H1 (cell line): Measurements from ENCODE around the gene GDPD5. TPM values are rescaled to one million over a fixed set of nuclear protein-coding genes. Genes with fewer than 3 reads are reported as not detected.

Experiments
- CTCF ChIA-PET: fragments of 300-600 bp; sonication (Branson Sonifier 250); formaldehyde crosslinking; loops from one replicate; lab custom pipeline; 2021; ENCODE audit not compliant: partially characterized antibody; lab: Charles Lee
- POLR2A ChIA-PET: fragments of 300-600 bp; sonication (Branson Sonifier 250); formaldehyde crosslinking; loops from one replicate; lab custom pipeline; 2021; ENCODE audit warnings: inconsistent platforms; ENCODE audit not compliant: partially characterized antibody; lab: Charles Lee
- DNase-seq, 2 experiments: peaks; one replicate each; pipeline versions ENCODE4 v3.0.0 to v3.0.0-alpha.2; 2010 to 2022; ENCODE audit warnings: low spot score in 2 of 2, low read depth in 1 of 2, mixed read lengths in 1 of 2
- FAIRE-seq: peaks from 2 replicates; lab custom pipeline; 2011; peaks lifted over from hg19 to GRCh38; lab: Jason Lieb, UNC
- H2AFZ ChIP-seq: 2 replicates; pipeline ENCODE4 v1.8.1; 2012; ENCODE audit warnings: low read length, inconsistent platforms
- H2AK5ac ChIP-seq: 2 replicates; pipeline ENCODE4 v1.6.1; 2013; ENCODE audit warnings: low read depth, low read length
- H2BK120ac ChIP-seq: replicated peaks from 2 replicates; pipeline ENCODE3; 2013; ENCODE audit warnings: low read depth, low read length, inconsistent platforms
- H2BK12ac ChIP-seq: 2 replicates; pipeline ENCODE4 v1.6.1; 2013; ENCODE audit warnings: low read depth, low read length
- H2BK15ac ChIP-seq: 2 replicates; pipeline ENCODE4 v1.6.1; 2013; ENCODE audit warnings: low read length
- H2BK20ac ChIP-seq: 2 replicates; pipeline ENCODE4 v1.6.1; 2013; ENCODE audit warnings: low read length
- H2BK5ac ChIP-seq: 2 replicates; pipeline ENCODE4 v1.6.1; 2013; ENCODE audit warnings: low read depth, low read length
- H3K14ac ChIP-seq: 2 replicates; pipeline ENCODE4 v1.6.1; 2013; ENCODE audit warnings: inconsistent platforms; ENCODE audit not compliant: insufficient read length
- H3K18ac ChIP-seq: 2 replicates; pipeline ENCODE4 v1.6.1; 2013; ENCODE audit warnings: low read length; ENCODE audit errors: extremely low read depth
- H3K23ac ChIP-seq: 2 replicates; pipeline ENCODE4 v1.6.1; 2013; ENCODE audit warnings: inconsistent platforms; ENCODE audit not compliant: insufficient read length
- H3K23me2 ChIP-seq: 2 replicates; pipeline ENCODE4 v1.6.1; 2013; ENCODE audit warnings: low read depth, low read length
- H3K27ac ChIP-seq: 2 replicates; pipeline ENCODE4 v1.6.1; 2011; ENCODE audit warnings: low read depth, low read length, inconsistent platforms
- H3K27me3 ChIP-seq, 4 experiments: replicated peaks in 1 of 4; 1 replicate in 1 of 4; 2 replicates in 3 of 4; pipeline versions ENCODE4 v1.6.1 to v1.8.1; 2011 to 2013; ENCODE audit warnings: low read length in 3 of 4, mild to moderate bottlenecking in 3 of 4, inconsistent platforms in 2 of 4, mixed read lengths in 2 of 4, moderate library complexity in 1 of 4; ENCODE audit not compliant: control insufficient read depth in 3 of 4, insufficient read depth in 3 of 4; ENCODE audit errors: extremely low read depth in 1 of 4
- H3K36me3 ChIP-seq, 4 experiments: 2 replicates each; pipeline versions ENCODE4 v1.6.1 to v1.8.1; 2011 to 2013; ENCODE audit warnings: mild to moderate bottlenecking in 4 of 4, low read length in 3 of 4, moderate library complexity in 2 of 4, control low read depth in 1 of 4, inconsistent platforms in 1 of 4; ENCODE audit not compliant: insufficient read depth in 4 of 4, control insufficient read depth in 2 of 4
- H3K4ac ChIP-seq: replicated peaks from 2 replicates; pipeline ENCODE3; 2013; ENCODE audit warnings: low read length, low read depth, mixed read lengths, inconsistent platforms; ENCODE audit not compliant: insufficient read length
- H3K4me1 ChIP-seq, 4 experiments: replicated peaks in 1 of 4; 1 replicate in 1 of 4; 2 replicates in 3 of 4; pipeline versions ENCODE4 v1.6.1 to v1.8.1; 2011 to 2013; ENCODE audit warnings: low read length in 3 of 4, inconsistent platforms in 2 of 4, mixed read lengths in 1 of 4; ENCODE audit not compliant: insufficient read depth in 4 of 4, control insufficient read depth in 3 of 4
- H3K4me2 ChIP-seq, 2 experiments: 2 replicates each; pipeline versions ENCODE4 v1.6.1 to v1.8.1; 2011 to 2013; ENCODE audit warnings: low read depth in 2 of 2, low read length in 2 of 2, control low read depth in 1 of 2, inconsistent platforms in 1 of 2, mild to moderate bottlenecking in 1 of 2; ENCODE audit not compliant: insufficient read depth in 1 of 2
- H3K4me3 ChIP-seq, 4 experiments: fragments of 200-600, 300-600 bp in 1 of 4; sonication (generic), shearing (Covaris generic), sonication (Bioruptor Twin) in 1 of 4; 2 replicates each; pipeline versions ENCODE4 v1.5.1 to v1.8.1; 2011 to 2016; ENCODE audit warnings: low read length in 4 of 4, low read depth in 3 of 4, control low read depth in 2 of 4, inconsistent platforms in 2 of 4, mild to moderate bottlenecking in 2 of 4, mixed read lengths in 1 of 4, moderate library complexity in 1 of 4; ENCODE audit not compliant: insufficient read depth in 2 of 4; ENCODE audit errors: extremely low read depth in 1 of 4
- H3K56ac ChIP-seq: replicated peaks from 2 replicates; pipeline ENCODE3; 2013; ENCODE audit warnings: low read depth, mild to moderate bottlenecking, mixed read lengths, low read length, inconsistent platforms; ENCODE audit not compliant: insufficient read length
- H3K79me1 ChIP-seq: 2 replicates; pipeline ENCODE4 v1.6.1; 2013; ENCODE audit warnings: low read depth, low read length, control low read depth
- H3K79me2 ChIP-seq, 2 experiments: 2 replicates each; pipeline versions ENCODE4 v1.6.1 to v1.8.1; 2012 to 2013; ENCODE audit warnings: low read length in 2 of 2, mild to moderate bottlenecking in 2 of 2, inconsistent platforms in 1 of 2; ENCODE audit not compliant: insufficient read depth in 2 of 2, control insufficient read depth in 1 of 2
- H3K9ac ChIP-seq, 4 experiments: replicated peaks in 1 of 4; 1 replicate in 1 of 4; 2 replicates in 3 of 4; pipeline versions ENCODE4 v1.6.1 to v1.8.1; 2011 to 2013; ENCODE audit warnings: low read depth in 3 of 4, low read length in 3 of 4, control low read depth in 2 of 4, mild to moderate bottlenecking in 2 of 4, moderate library complexity in 2 of 4, inconsistent platforms in 1 of 4; ENCODE audit errors: extremely low read depth in 1 of 4
- H3K9me3 ChIP-seq, 2 experiments: 2 replicates each; pipeline versions ENCODE4 v1.6.1 to v1.8.1; 2012 to 2013; ENCODE audit warnings: mild to moderate bottlenecking in 2 of 2, moderate library complexity in 2 of 2, control low read depth in 1 of 2, inconsistent platforms in 1 of 2, low read depth in 1 of 2, low read length in 1 of 2, mixed read lengths in 1 of 2; ENCODE audit not compliant: insufficient read depth in 2 of 2
- H4K20me1 ChIP-seq, 2 experiments: replicated peaks in 1 of 2; 2 replicates each; pipeline versions ENCODE3 to v1.8.1; 2011 to 2013; ENCODE audit warnings: inconsistent platforms in 2 of 2, low read length in 2 of 2, mild to moderate bottlenecking in 1 of 2; ENCODE audit not compliant: insufficient read depth in 2 of 2, control insufficient read depth in 1 of 2
- H4K5ac ChIP-seq: 2 replicates; pipeline ENCODE4 v1.6.1; 2013; ENCODE audit warnings: low read length, low read depth, mixed read lengths, inconsistent platforms; ENCODE audit not compliant: insufficient read length
- H4K8ac ChIP-seq: 2 replicates; pipeline ENCODE4 v1.8.0; 2013; ENCODE audit warnings: mild to moderate bottlenecking, moderate library complexity, low read length, inconsistent platforms; ENCODE audit not compliant: insufficient read depth; ENCODE audit errors: extremely low read depth
- H4K91ac ChIP-seq: replicated peaks from 2 replicates; pipeline ENCODE3; 2013; ENCODE audit warnings: low read length, mixed read lengths, inconsistent platforms; ENCODE audit not compliant: insufficient read length
- GTF2F1 ChIP-seq: IDR thresholded peaks from 2 replicates; pipeline ENCODE4 v1.6.1; 2012; ENCODE audit warnings: low read depth, low read length, improper control_type of control experiment, borderline replicate concordance
- PHF8 ChIP-seq: fragments of 200-600 bp; sonication (generic); conservative IDR thresholded peaks from 2 replicates; pipeline ENCODE4 v1.7.1; 2012; ENCODE audit warnings: low read depth, mild to moderate bottlenecking, inconsistent platforms, low read length, moderate library complexity
- POLR2A ChIP-seq, 2 experiments: IDR thresholded peaks; 1 replicate in 1 of 2; 2 replicates in 1 of 2; pipeline ENCODE4 v1.6.1; 2011; ENCODE audit warnings: low read depth in 2 of 2, low read length in 2 of 2, mild to moderate bottlenecking in 2 of 2; ENCODE audit errors: control extremely low read depth in 1 of 2
- POU5F1 ChIP-seq: IDR thresholded peaks from 2 replicates; pipeline ENCODE4 v1.6.1; 2011; ENCODE audit warnings: low read depth, mild to moderate bottlenecking, low read length, moderate library complexity
- SIRT6 ChIP-seq: IDR thresholded peaks from one replicate; pipeline ENCODE4 v1.7.1; 2012; ENCODE audit warnings: low read length, inconsistent platforms
- SUZ12 ChIP-seq: fragments of 200-600 bp; sonication (generic); IDR thresholded peaks from 2 replicates; pipeline ENCODE4 v1.6.1; 2012; ENCODE audit warnings: mild to moderate bottlenecking, inconsistent platforms, low read length, moderate library complexity, mixed read lengths
- WGBS, 2 experiments: shearing (Covaris generic) in 1 of 2; methylation state at CpG; one replicate each; pipeline versions ENCODE4 v1.1.6 to v1.1.7; 2013 to 2015; ENCODE audit warnings: low lambda C conversion rate in 2 of 2, mixed read lengths in 2 of 2, inconsistent platforms in 1 of 2, low coverage in 1 of 2, missing lambda C conversion rate in 1 of 2; ENCODE audit not compliant: insufficient replicate concordance in 2 of 2, insufficient coverage in 1 of 2, insufficient read length in 1 of 2; ENCODE audit errors: extremely low coverage in 1 of 2, missing lambda C conversion rate in 1 of 2; 5-methylcytosine and 5-hydroxymethylcytosine counted together
- polyA plus RNA-seq, 7 experiments: library from polyadenylated mRNA; depleted of rRNA in 3 of 7; stranded (reverse) in 5 of 7; unstranded in 2 of 7; fragments of >200 nt in 5 of 7; fragments of 200-250 nt in 2 of 7; gene quantifications; 1 replicate in 5 of 7; 2 replicates in 1 of 7; 4 replicates in 1 of 7; pipeline versions ENCODE4 v1.2.1 to v1.2.3, GENCODE V29; 2011 to 2013; ENCODE audit warnings: missing spikeins in 2 of 7, mixed read lengths in 2 of 7
- total RNA-seq: library from RNA; stranded (reverse); fragmentation: NEBNext Ultra II Directional; extraction: Animal tissue kit (Norgen Biotek cat#: 25700); gene quantifications from 2 replicates; pipeline ENCODE4 v1.2.1, GENCODE V29; 2021

GDPD5 gene
- total and polyA plus RNA-seq, 2 of the 8 experiments (the other 6 are each of a cell fraction or from before 2014, with no cell fraction given), result 7.8 to 8.6 TPM

DNA sequence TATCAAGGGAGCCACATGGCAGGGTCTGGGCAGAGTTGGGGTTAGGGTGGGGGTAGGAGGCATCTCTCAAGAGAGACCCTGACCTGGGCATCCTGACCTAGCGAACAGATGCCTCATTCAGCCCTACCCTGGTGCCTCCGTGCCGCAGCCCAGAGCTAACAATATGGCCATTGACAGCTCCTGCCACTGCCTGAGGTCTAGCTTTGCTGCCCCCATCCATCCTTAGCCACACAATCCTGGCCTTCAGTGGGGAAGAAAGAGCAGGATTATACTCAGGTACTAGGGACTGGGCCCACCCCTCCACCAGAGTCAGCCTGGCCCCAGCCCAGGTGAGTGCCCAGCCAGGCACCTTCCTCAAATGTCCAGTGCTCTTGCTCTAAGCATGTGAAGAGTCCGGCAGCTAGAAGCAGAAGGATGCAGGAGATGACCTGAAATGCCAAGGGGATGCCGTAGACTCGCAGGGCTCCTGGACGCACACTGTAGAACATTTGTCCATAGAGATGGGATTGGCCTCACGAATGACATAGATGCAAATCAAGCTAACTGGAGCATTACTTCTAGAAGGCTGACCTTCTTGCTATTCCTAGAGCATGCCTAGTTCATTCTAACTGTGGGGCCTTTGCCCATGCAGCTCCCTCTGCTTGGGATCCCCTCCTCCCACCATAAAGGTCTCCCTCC, 23.0 kb upstream of the GDPD5 start:
- CTCF ChIA-PET, result interaction anchor here (0.6 to 2.9 kb wide), 16 partner anchors 8 to 117 kb away, joined by 3 to 43 read pairs (median 4); no protein-coding TSS in a partner anchor
- TF ChIP-seq POLR2A (IDR thresholded peaks at IDR 0.05; ENCODE audit: control extremely low read depth in 1 of 2, low read depth in 2 of 2, low read length in 2 of 2) (no peak), POU5F1 (no peak), SIRT6 (no peak), PHF8 (no peak), SUZ12 (no peak), GTF2F1 (no peak)

More for the DNA sequence above, 23.0 kb upstream of the GDPD5 start:
- no peak overlapping the region; the same call in 1 of the 2 replicates for H4K8ac ChIP-seq
- no peak overlapping the region for H2BK5ac ChIP-seq
- no peak overlapping the region for H3K4me2 ChIP-seq
- H3K23ac ChIP-seq, result no peak overlapping the region
- H3K4me3 ChIP-seq, result no peak overlapping the region
- no peak overlapping the region for H3K4ac ChIP-seq
- H2AK5ac ChIP-seq, result no peak overlapping the region
- POLR2A ChIA-PET, result interaction anchor here (0.9 to 30.6 kb wide), 2 partner anchors 27 to 141 kb away, joined by 4 to 1120 read pairs; partner anchors contain the start of gene SERPINH1
- peaks cover 1 to 6% (median 3%) of the 10 kb centered on the region in 4 experiments; a peak in 6 of 7 replicates for H3K4me1 ChIP-seq
- no peaks in the 10 kb centered on the region for H3K79me1 ChIP-seq
- peak overlapping the region; percentile 45 for H4K91ac ChIP-seq
- H3K18ac ChIP-seq, result no peak overlapping the region
- H2BK20ac ChIP-seq, result no peak overlapping the region; the same call in 1 of the 2 replicates
- no peak overlapping the region for H3K56ac ChIP-seq
- H3K23me2 ChIP-seq, result no peaks in the 10 kb centered on the region
- no peaks in the 10 kb centered on the region for H3K79me2 ChIP-seq
- H3K36me3 ChIP-seq, result no peaks in the 10 kb centered on the region
- 0 out of 2 replicates have a peak overlapping the region, but pooled peaks have one; percentile 2 for H2BK15ac ChIP-seq
- H2BK120ac ChIP-seq, result no peak overlapping the region
- H3K27me3 ChIP-seq, result no peaks in the 10 kb centered on the region; a peak in 1 of 7 replicates
- H4K20me1 ChIP-seq, result no peaks in the 10 kb centered on the region
- H3K27ac ChIP-seq, result no peak overlapping the region
- H3K9me3 ChIP-seq, result 0 out of 4 replicates have a peak, but pooled peaks cover 0 to 2% of the 10 kb centered on the region in 2 experiments
- no peak overlapping the region for H2AFZ ChIP-seq
- no peak overlapping the region for H4K5ac ChIP-seq
- no peak for FAIRE-seq
- no peak overlapping the region for H3K14ac ChIP-seq
- no peak overlapping the region for H3K9ac ChIP-seq
- 93% methylated on average over 8 of the region's 8 CpGs; no CpG with 5 or more reads in 1 of the 2 experiments for WGBS, 2 experiments
- no peak for DNase-seq
- H2BK12ac ChIP-seq, result peak overlapping the region; percentile 13; the same call in 1 of the 2 replicates
